ENCODE results near the gene TRIM5.

Gene TRIM5

GRCh38 chr11:5624489-5625279 is 60.2 kb downstream of the TRIM5 start, which contains the start of gene TRIM34:
Gene TRIM34, plus strand, starts transcription at chr11:5625001. Its CDS starts 7,331 bp downstream, at chr11:5632332.
- DNase-seq (ENCODE audit: low read depth, low spot score), result peak; percentile 30

- DNase-seq (ENCODE audit: low read depth, low spot score), result no peak
Measured at GRCh38 chr11:5622802-5623201, 62.1 kb downstream of the TRIM5 start.

- DNase-seq (ENCODE audit: low read depth, low spot score), result no peak
Measured at GRCh38 chr11:5621580-5621979, 63.3 kb downstream of the TRIM5 start.

GRCh38 chr11:5620651-5621521 is 64.0 kb downstream of the TRIM5 start:
- peak; percentile 49 for DNase-seq (ENCODE audit: low read depth, low spot score)

GRCh38 chr11:5618807-5619206 is 66.1 kb downstream of the TRIM5 start:
- no peak for DNase-seq (ENCODE audit: low read depth, low spot score)

Data from brain pericyte (primary cell).